Left lobe of liver (tissue), 2 donors: ENCODE data around the gene ULK3. TPM values are rescaled to one million over a fixed set of nuclear protein-coding genes. Genes with fewer than 3 reads are reported as not detected.
A peak's percentile ranks its signal among the peaks of the same experiment; 100 is the strongest.

ENCODE experiments used
- ATAC-seq: fragments of 200-7000 bp; cut with Tn5 transposase; one replicate; pipeline ENCODE4 v1.9.1; 2020; ENCODE audit warnings: mild to moderate bottlenecking, moderate library complexity
- DNase-seq: peaks from one replicate; pipeline ENCODE4 v3.0.0-alpha.2; 2020; ENCODE audit warnings: low spot score
- total RNA-seq: library from RNA; stranded (reverse); gene quantifications from one replicate; pipeline ENCODE4 v1.2.1, GENCODE V29; 2021
- donor health status: DM: no; HTN: no; CAD: no; lungs with moderate emphysema.
- donor health status: DM: no; HTN: yes; CAD: no.

ULK3 gene
- total RNA-seq, 1 donor from 2014 or later, result 23.8 TPM

- DNase-seq, result peak; percentile 83
- peak; percentile 83 for ATAC-seq
Observed at GRCh38 chr15:74799856-74800558, 42.9 kb downstream of the ULK3 start.

GRCh38 chr15:74799255-74799855, 43.6 kb downstream of the ULK3 start:
- peak; percentile 67 for DNase-seq
- peak; percentile 47 for ATAC-seq

GRCh38 chr15:74798388-74799254, 44.3 kb downstream of the ULK3 start:
- ATAC-seq, result peak; percentile 79
- peak; percentile 90 for DNase-seq

GRCh38 chr15:74795966-74796625, 46.9 kb downstream of the ULK3 start:
- ATAC-seq (no peak), DNase-seq (no peak)

- ATAC-seq (no peak), DNase-seq (no peak)
Observed at GRCh38 chr15:74794970-74795349, 48.0 kb downstream of the ULK3 start.

- no peak for DNase-seq
- no peak for ATAC-seq
Observed at GRCh38 chr15:74794248-74794969, 48.5 kb downstream of the ULK3 start.

GRCh38 chr15:74793135-74794028, 49.6 kb downstream of the ULK3 start:
- no peak for DNase-seq
- ATAC-seq, result no peak

- ATAC-seq, result no peak
- no peak for DNase-seq
Observed at GRCh38 chr15:74792227-74793016, 50.5 kb downstream of the ULK3 start.

- DNase-seq (no peak), ATAC-seq (no peak)
Observed at GRCh38 chr15:74791667-74792066, 51.3 kb downstream of the ULK3 start.

- no peak for ATAC-seq
- no peak for DNase-seq
Observed at GRCh38 chr15:74791007-74791406, 51.9 kb downstream of the ULK3 start.

- DNase-seq (peak; percentile 61), ATAC-seq (no peak)
Observed at GRCh38 chr15:74790080-74790916, 52.7 kb downstream of the ULK3 start.

- no peak for DNase-seq
- no peak for ATAC-seq
Observed at GRCh38 chr15:74789741-74790079, 53.2 kb downstream of the ULK3 start.

GRCh38 chr15:74789171-74789631, 53.8 kb downstream of the ULK3 start:
- peak; percentile 89 for ATAC-seq
- peak; percentile 79 for DNase-seq

- ATAC-seq, result no peak
- DNase-seq, result no peak
Observed at GRCh38 chr15:74788683-74789151, 54.2 kb downstream of the ULK3 start.

- DNase-seq, result no peak
- ATAC-seq, result no peak
Observed at GRCh38 chr15:74788042-74788682, 54.8 kb downstream of the ULK3 start.

- ATAC-seq (peak; percentile 13), DNase-seq (peak; percentile 61)
Observed at GRCh38 chr15:74787251-74788041, 55.5 kb downstream of the ULK3 start.
